Measurements from ENCODE around the gene OFD1. TPM values are rescaled to one million over a fixed set of nuclear protein-coding genes. Genes with fewer than 3 reads are reported as not detected.
A peak's percentile ranks its signal among the peaks of the same experiment; 100 is the strongest.

The OFD1 gene
- total RNA-seq, 1 donor from 2014 or later = 31.7 TPM

- peak; percentile 15 for DNase-seq
Observed at GRCh38 chrX:13793897-13794296, 59.3 kb downstream of the OFD1 start.

GRCh38 chrX:13794417-13794816 is 59.9 kb downstream of the OFD1 start:
- no peak for DNase-seq

- DNase-seq = no peak
Observed at GRCh38 chrX:13797512-13797911, 63.0 kb downstream of the OFD1 start.

GRCh38 chrX:13798184-13798583 is 63.6 kb downstream of the OFD1 start:
- DNase-seq = no peak

GRCh38 chrX:13803116-13803515 is 68.6 kb downstream of the OFD1 start:
- DNase-seq = no peak

GRCh38 chrX:13805241-13805640 is 70.7 kb downstream of the OFD1 start:
- DNase-seq = no peak

- DNase-seq = no peak
Observed at GRCh38 chrX:13808293-13808692, 73.7 kb downstream of the OFD1 start.

- DNase-seq = no peak
Observed at GRCh38 chrX:13808865-13809264, 74.3 kb downstream of the OFD1 start.

GRCh38 chrX:13815664-13816063 is 81.1 kb downstream of the OFD1 start:
- no peak for DNase-seq

GRCh38 chrX:13816176-13816575 is 81.6 kb downstream of the OFD1 start:
- no peak for DNase-seq

GRCh38 chrX:13816643-13817627 is 82.4 kb downstream of the OFD1 start, which contains the start of gene GPM6B:
Gene GPM6B (minus strand): TSS chrX:13817093. CDS start chrX:13816904, 189 bp downstream.
- peak; percentile 16 for DNase-seq

Other genes starting within 250 kb of the OFD1 start
- 12.5 TPM for gene EGFL6, start 165.1 kb upstream of the OFD1 start, total RNA-seq
- 6.5 TPM for gene TCEANC, start 81.6 kb upstream of the OFD1 start, total RNA-seq
- gene RAB9A, start 45.6 kb upstream of the OFD1 start, total RNA-seq = 37.2 TPM
- gene TRAPPC2, start 128 bp upstream of the OFD1 start, total RNA-seq = 23.5 TPM
- gene GPM6B, start 82.3 kb downstream of the OFD1 start, total RNA-seq = 38.9 TPM

All from tongue (tissue), 2 donors.